Breast epithelium (tissue), 3 donors: ENCODE measurements around the gene C1QB.

Experiments used
- CTCF ChIP-seq, 3 donors: fragments of 450-650 bp; IDR thresholded peaks; one replicate each; pipeline ENCODE4 v1.5.1; 2016 to 2017; ENCODE audit warnings: antibody characterized with exemption in 3 of 3, mild to moderate bottlenecking in 3 of 3, moderate library complexity in 3 of 3
- POLR2A ChIP-seq: fragments of 450-650 bp; IDR thresholded peaks from one replicate; pipeline ENCODE4 v1.6.1; 2016; ENCODE audit warnings: antibody characterized with exemption, mild to moderate bottlenecking, moderate library complexity

- TF ChIP-seq CTCF (IDR thresholded peaks at IDR 0.05), result no peak
- TF ChIP-seq POLR2A, result no peak
Observed at GRCh38 chr1:22616571-22616970, 36.5 kb upstream of the C1QB start.
